Transverse colon (tissue), 4 donors: ENCODE data around the gene SNAI3. TPM values are rescaled to one million over a fixed set of nuclear protein-coding genes. Genes with fewer than 3 reads are reported as not detected.

Source experiments
- DNase-seq: peaks from one replicate; pipeline ENCODE4 v3.0.0-alpha.2; 2019
- H3K27ac ChIP-seq, 4 donors: fragments of 200-600 bp; sonication (generic); 2 replicates each; pipeline ENCODE4 v1.5.1; 2016 to 2018; ENCODE audit warnings: inconsistent platforms in 4 of 4
- H3K27me3 ChIP-seq: fragments of 200-600 bp; sonication (generic); 2 replicates; pipeline ENCODE4 v1.5.1; 2017; ENCODE audit warnings: inconsistent platforms
- H3K36me3 ChIP-seq, 4 donors: fragments of 200-600 bp; sonication (generic); 2 replicates each; pipeline ENCODE4 v1.5.1; 2017 to 2019; ENCODE audit warnings: inconsistent platforms in 4 of 4
- H3K4me1 ChIP-seq, 4 donors: fragments of 200-600 bp; sonication (generic); 2 replicates each; pipeline ENCODE4 v1.5.1; 2017 to 2020; ENCODE audit warnings: inconsistent platforms in 4 of 4
- H3K4me3 ChIP-seq, 4 donors: fragments of 200-600 bp; sonication (generic); 1 replicate in 1 of 4; 2 replicates in 3 of 4; pipeline versions ENCODE4 v1.5.1 to v1.6.1; 2017 to 2019; ENCODE audit warnings: inconsistent platforms in 4 of 4
- H3K9me3 ChIP-seq, 2 donors: fragments of 200-600 bp; sonication (generic); 2 replicates each; pipeline ENCODE4 v1.5.1; 2017 to 2019; ENCODE audit warnings: inconsistent platforms in 2 of 2
- CTCF ChIP-seq, 5 experiments: fragments of 200-600 bp in 3 of 5; fragments of 450-650 bp in 2 of 5; sonication (generic) in 3 of 5; IDR thresholded peaks; 1 replicate in 2 of 5; 2 replicates in 3 of 5; pipeline ENCODE4 v1.5.1; 2016 to 2017; ENCODE audit warnings: antibody characterized with exemption in 5 of 5, inconsistent platforms in 3 of 5, mild to moderate bottlenecking in 2 of 5, moderate library complexity in 1 of 5
- EP300 ChIP-seq: sonication (generic); formaldehyde crosslinking; IDR thresholded peaks from one replicate; pipeline ENCODE4 v1.6.1; 2017; ENCODE audit warnings: antibody characterized with exemption, low read depth
- POLR2A ChIP-seq: fragments of 450-650 bp; IDR thresholded peaks from one replicate; pipeline ENCODE4 v1.6.1; 2016; ENCODE audit warnings: antibody characterized with exemption, mild to moderate bottlenecking, moderate library complexity
- POLR2AphosphoS5 ChIP-seq, 3 donors: sonication (generic); formaldehyde crosslinking; IDR thresholded peaks; one replicate each; pipeline ENCODE4 v1.6.1; 2016; ENCODE audit warnings: antibody characterized with exemption in 3 of 3
- WGBS, 2 donors: methylation state at CpG; one replicate each; pipeline ENCODE4 v1.1.5; 2018; ENCODE audit warnings: low coverage in 1 of 2; 5-methylcytosine and 5-hydroxymethylcytosine counted together
- in situ Hi-C, 4 donors: fragments of 200-750 bp; cut with MboI; loops; one replicate each; pipeline versions ENCODE4 v1.15.0 to v1.15.1; 2017; ENCODE audit warnings: low sequenced_read_pairs in 3 of 4, low pct_ligation_motif_present in 1 of 4, low pct_unique_long_range_greater_than_20kb in 1 of 4
- intact Hi-C: fragments of 100-400 bp; cut with DNase I; formaldehyde crosslinking; loops from one replicate; pipeline ENCODE4 v1.15.1; 2023; ENCODE audit warnings: low total_unique reads
- total RNA-seq, 4 donors: library from RNA; depleted of rRNA; stranded (reverse); fragments of >200 nt; gene quantifications; one replicate each; pipeline ENCODE4 v1.1.0, GENCODE V29; 2016

SNAI3 gene
- total RNA-seq, 4 donors from 2014 or later, result 0.27 to 2.9 (median 0.75) TPM; not detected in 1

GRCh38 chr16:88726408-88726749 lies 40.1 kb upstream of the SNAI3 start:
- TF ChIP-seq POLR2A (no peak), POLR2AphosphoS5 (IDR thresholded peaks at IDR 0.05) (no peak), CTCF (IDR thresholded peaks at IDR 0.05) (no peak), EP300 (no peak)
- intact Hi-C loops (no loop called here), in situ Hi-C loops (loop anchor here in 1 of 4 donors (25.0 kb wide), 1 partner anchor 486 kb away; the partner anchor contains the start of genes SLC22A31 and ZNF778)
- no peaks in the 10 kb centered on the region for H3K4me1 ChIP-seq
- H3K4me3 ChIP-seq, result no peak overlapping the region
- no peak overlapping the region for H3K27ac ChIP-seq
- H3K9me3 ChIP-seq, result no peaks in the 10 kb centered on the region
- peaks cover 0 to 63% (median 13%) of the 10 kb centered on the region in 4 donors for H3K36me3 ChIP-seq
- H3K27me3 ChIP-seq, result no peaks in the 10 kb centered on the region
- WGBS, 2 donors, result 91% methylated on average over 16 of the region's 17 CpGs; no CpG with 5 or more reads in 1 of the 2 donors
- DNase-seq, result no peak

DNA sequence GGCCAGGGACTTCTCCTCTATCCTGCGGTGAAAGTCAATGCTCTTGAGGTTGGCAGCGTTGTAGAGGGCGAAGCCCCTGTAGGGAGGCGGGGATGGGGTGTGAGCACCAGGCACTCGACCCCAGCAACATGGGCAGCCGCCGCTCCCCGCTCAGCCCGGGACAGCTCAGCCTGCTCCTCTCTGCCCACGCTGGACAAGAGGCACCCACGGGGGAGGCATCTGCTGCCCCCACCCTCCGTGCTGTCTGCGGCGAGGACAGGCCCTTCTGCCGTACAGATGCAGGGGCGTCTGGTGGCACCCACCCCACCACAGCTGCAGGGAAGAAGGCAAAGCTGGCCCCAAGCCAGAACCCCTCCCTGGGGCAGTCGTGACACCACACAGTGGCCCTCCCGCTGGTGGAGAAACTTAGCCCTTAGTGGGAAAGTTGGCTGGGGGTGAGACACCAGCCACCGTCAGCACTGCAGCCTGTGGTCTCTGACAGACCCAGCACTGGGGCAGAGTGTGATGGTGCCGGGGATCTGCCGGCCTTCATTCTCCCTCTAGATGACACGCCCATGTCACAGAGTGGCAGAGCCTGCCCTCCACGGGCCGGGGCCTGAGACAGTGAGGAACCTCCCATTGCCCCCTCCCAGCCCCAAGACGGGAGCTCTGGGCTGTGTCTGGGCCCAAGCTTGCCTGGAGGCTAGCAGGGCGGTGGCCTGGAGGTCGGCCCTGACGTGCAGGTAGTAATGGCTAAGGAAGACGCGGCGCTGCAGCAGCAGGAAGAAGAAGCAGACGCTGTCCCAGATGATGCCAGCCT lies 39.5 kb upstream of the SNAI3 start:
- TF ChIP-seq POLR2AphosphoS5 (IDR thresholded peaks at IDR 0.05), result no peak
- TF ChIP-seq CTCF (IDR thresholded peaks at IDR 0.05), result no peak
- no peak for TF ChIP-seq EP300
- no peak for TF ChIP-seq POLR2A
- no peaks in the 10 kb centered on the region for H3K27me3 ChIP-seq
- H3K36me3 ChIP-seq, result peaks cover 0 to 62% (median 17%) of the 10 kb centered on the region in 4 donors
- H3K4me1 ChIP-seq, result no peaks in the 10 kb centered on the region
- H3K9me3 ChIP-seq, result no peaks in the 10 kb centered on the region
- no peak overlapping the region for H3K4me3 ChIP-seq
- intact Hi-C loops (no loop called here), in situ Hi-C loops (loop anchor here in 1 of 4 donors (25.0 kb wide), 1 partner anchor 486 kb away; the partner anchor contains the start of genes SLC22A31 and ZNF778)
- H3K27ac ChIP-seq, result no peak overlapping the region
- 80 to 84% methylated on average over 1 to 32 of the region's 32 CpGs for WGBS, 2 donors
- no peak for DNase-seq

DNA sequence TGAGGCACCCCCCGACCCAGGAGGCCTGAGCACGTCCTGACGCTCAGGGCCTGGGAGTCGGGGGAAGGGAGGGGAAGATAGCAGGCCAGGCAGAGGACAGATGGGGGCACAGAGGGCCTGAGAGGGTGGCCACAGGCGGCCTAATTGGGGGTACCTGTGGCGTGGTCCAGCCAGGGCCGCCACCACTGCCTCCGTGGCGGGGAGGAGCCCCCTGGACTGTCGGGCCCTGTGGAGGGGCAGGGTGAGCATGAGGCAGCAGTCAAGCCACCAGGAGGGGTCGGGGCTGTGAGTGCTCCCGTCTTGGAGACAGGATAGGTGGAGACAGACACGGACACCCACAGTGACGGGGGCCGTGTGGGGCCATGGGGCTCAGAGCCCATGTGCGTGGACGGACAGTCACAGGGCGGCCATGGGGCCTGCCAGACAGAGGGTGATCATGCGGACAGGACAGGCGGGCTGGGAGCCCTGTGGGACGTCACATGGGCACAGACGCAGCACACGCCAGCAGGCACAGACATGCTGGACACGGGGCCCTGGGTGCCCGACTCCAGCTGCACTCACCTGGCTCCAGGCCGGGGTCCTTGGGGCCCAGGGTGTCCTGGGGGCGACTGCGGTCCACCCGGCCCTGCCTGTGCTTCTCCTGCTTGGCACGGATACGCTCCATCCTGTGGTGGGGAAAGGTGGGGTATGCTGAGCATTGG lies 38.7 kb upstream of the SNAI3 start:
- intact Hi-C loops, result no loop called here
- Histone ChIP-seq H3K4me3 (no peak overlapping the region), H3K4me1 (no peaks in the 10 kb centered on the region), H3K27me3 (no peaks in the 10 kb centered on the region), H3K27ac (no peak overlapping the region), H3K9me3 (no peaks in the 10 kb centered on the region), H3K36me3 (peaks cover 0 to 69% (median 18%) of the 10 kb centered on the region in 4 donors)
- in situ Hi-C loops, result loop anchor here in 1 of 4 donors (25.0 kb wide), 1 partner anchor 487 kb away; the partner anchor contains the start of genes SLC22A31 and ZNF778
- no peak for DNase-seq
- WGBS, 2 donors, result 89% methylated on average over 31 of the region's 31 CpGs; no CpG with 5 or more reads in 1 of the 2 donors
- TF ChIP-seq EP300, result no peak

- no peak for DNase-seq
- H3K36me3 ChIP-seq, result peaks cover 0 to 72% (median 22%) of the 10 kb centered on the region in 4 donors
- TF ChIP-seq POLR2A, result no peak
- TF ChIP-seq EP300, result no peak
- TF ChIP-seq CTCF (IDR thresholded peaks at IDR 0.05), result no peak
- no peak for TF ChIP-seq POLR2AphosphoS5 (IDR thresholded peaks at IDR 0.05)
Measured at GRCh38 chr16:88723911-88724310, 37.6 kb upstream of the SNAI3 start.

More at GRCh38 chr16:88723911-88724310, 37.6 kb upstream of the SNAI3 start:
- Histone ChIP-seq H3K27me3 (no peaks in the 10 kb centered on the region), H3K4me3 (no peak overlapping the region), H3K4me1 (no peaks in the 10 kb centered on the region), H3K9me3 (no peaks in the 10 kb centered on the region), H3K27ac (no peak overlapping the region)
- intact Hi-C loops (no loop called here), in situ Hi-C loops (no loop called here)
- 93 to 100% methylated on average over 5 to 17 of the region's 17 CpGs for WGBS, 2 donors
